ENCODE measurements around the gene IL16. TPM values are rescaled to one million over a fixed set of nuclear protein-coding genes. Genes with fewer than 3 reads are reported as not detected.

Gene IL16
- total RNA-seq, 6 experiments from 2014 or later, result 2.0 to 6.8 (median 3.2) TPM

DNA sequence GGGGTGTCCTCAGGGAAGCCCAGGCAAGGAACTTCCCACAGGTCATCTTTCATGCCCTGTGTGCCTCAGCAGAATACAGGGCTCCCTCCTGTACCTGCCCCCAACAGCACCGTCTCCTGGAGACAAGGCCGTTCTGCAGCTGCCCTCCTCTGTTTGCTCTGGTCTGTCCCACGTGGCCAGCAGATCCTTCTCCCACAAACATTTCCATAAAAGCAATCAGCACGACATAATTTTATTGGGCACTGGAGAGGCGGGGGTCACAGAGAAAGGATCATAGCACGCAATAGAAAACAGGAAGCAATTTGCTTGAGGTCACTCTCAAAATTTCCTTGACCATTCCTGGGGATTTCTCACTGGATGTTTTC lies 97.8 kb downstream of the IL16 start:
- Histone ChIP-seq H3K27ac (peak overlapping the region in 2 of 3 donors; percentile 38 to 40), H3K4me3 (no peak overlapping the region), H3K27me3 (no peaks in the 10 kb centered on the region), H3K36me3 (no peaks in the 10 kb centered on the region), H3K4me1 (peaks cover 0 to 13% (median 0%) of the 10 kb centered on the region in 4 donors), H3K9me3 (no peaks in the 10 kb centered on the region)
- no peak for TF ChIP-seq POLR2A (IDR thresholded peaks at IDR 0.05)
- TF ChIP-seq, protein P1, sequence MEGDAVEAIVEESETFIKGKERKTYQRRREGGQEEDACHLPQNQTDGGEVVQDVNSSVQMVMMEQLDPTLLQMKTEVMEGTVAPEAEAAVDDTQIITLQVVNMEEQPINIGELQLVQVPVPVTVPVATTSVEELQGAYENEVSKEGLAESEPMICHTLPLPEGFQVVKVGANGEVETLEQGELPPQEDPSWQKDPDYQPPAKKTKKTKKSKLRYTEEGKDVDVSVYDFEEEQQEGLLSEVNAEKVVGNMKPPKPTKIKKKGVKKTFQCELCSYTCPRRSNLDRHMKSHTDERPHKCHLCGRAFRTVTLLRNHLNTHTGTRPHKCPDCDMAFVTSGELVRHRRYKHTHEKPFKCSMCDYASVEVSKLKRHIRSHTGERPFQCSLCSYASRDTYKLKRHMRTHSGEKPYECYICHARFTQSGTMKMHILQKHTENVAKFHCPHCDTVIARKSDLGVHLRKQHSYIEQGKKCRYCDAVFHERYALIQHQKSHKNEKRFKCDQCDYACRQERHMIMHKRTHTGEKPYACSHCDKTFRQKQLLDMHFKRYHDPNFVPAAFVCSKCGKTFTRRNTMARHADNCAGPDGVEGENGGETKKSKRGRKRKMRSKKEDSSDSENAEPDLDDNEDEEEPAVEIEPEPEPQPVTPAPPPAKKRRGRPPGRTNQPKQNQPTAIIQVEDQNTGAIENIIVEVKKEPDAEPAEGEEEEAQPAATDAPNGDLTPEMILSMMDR (IDR thresholded peaks at IDR 0.05), result no peak
- peak in 2 of 4 donors; percentile 3 to 4 for ATAC-seq
- intact Hi-C loops (cut with DNase I), result no loop called here
- 34% methylated on average over 6 of the region's 6 CpGs for WGBS (ENCODE audit: insufficient coverage, low coverage, low lambda C conversion rate, missing lambda C conversion rate)
- no peak for DNase-seq

DNA sequence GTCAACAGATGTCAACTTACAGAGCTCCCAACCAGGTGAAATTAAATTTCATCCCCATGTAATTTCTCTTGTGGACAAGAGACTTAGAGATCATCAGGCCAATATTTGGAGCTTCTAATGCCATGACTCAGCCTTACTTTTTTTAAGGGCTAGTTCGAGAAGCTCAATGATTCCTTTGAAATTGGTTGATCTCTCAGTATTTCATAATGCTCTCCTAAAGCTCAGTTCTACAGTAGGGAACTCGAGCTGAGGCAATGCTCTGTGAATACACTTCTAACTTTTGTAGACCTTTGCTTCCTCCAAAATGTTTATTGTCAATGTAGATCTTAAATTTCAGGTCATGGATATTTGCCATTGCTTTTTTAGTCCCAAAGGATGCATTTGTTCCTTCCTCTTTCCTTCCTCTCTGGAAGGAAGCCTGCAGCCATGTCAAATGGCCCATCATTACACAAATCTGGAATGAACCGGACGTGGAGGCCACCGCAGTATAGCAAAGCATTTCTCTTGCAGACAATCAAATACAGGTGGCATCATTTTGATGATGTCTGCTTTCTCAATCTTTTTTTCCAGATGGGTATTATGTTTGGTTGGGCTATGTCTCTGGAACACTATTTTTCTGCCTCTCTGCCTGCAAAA lies 98.9 kb downstream of the IL16 start:
- WGBS (ENCODE audit: insufficient coverage, low coverage, low lambda C conversion rate, missing lambda C conversion rate), result 54% methylated on average over 4 of the region's 5 CpGs
- no peak for ATAC-seq
- no peaks in the 10 kb centered on the region for H3K9me3 ChIP-seq
- intact Hi-C loops (cut with DNase I), result no loop called here
- H3K36me3 ChIP-seq, result no peaks in the 10 kb centered on the region
- peak overlapping the region in 2 of 3 donors; percentile 64 to 75 for H3K27ac ChIP-seq
- H3K4me3 ChIP-seq, result no peak overlapping the region
- no peak for DNase-seq
- TF ChIP-seq, protein P1 (IDR thresholded peaks at IDR 0.05), result no peak
- TF ChIP-seq POLR2A (IDR thresholded peaks at IDR 0.05), result no peak
- H3K4me1 ChIP-seq, result peaks cover 0 to 13% (median 0%) of the 10 kb centered on the region in 4 donors
- H3K27me3 ChIP-seq, result no peaks in the 10 kb centered on the region

DNA sequence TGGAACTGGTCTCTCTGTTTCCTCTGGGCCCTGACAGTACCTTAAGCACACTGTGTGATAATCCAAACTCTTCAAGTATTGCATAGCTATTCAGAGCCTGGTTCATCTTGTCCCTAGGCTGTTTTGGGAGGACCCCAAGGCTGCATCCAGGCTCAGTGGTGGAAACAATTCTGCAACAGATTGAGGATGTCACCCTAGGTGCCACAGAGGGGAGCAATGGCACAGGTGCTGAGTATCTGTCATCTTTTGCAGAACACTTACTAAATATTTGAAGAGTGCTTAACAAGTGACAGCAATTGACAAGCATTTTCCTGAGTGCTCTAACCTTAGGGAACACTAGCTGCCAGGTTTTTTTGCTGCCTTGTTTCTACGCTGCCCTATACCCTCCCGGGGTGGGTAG lies 99.5 kb downstream of the IL16 start:
- TF ChIP-seq POLR2A (IDR thresholded peaks at IDR 0.05), result no peak
- TF ChIP-seq, protein P1 (IDR thresholded peaks at IDR 0.05), result no peak
- peak overlapping the region in 2 of 3 donors; percentile 64 to 75 for H3K27ac ChIP-seq
- no peaks in the 10 kb centered on the region for H3K9me3 ChIP-seq
- no peaks in the 10 kb centered on the region for H3K36me3 ChIP-seq
- H3K4me3 ChIP-seq, result no peak overlapping the region
- ATAC-seq (no peak), DNase-seq (no peak)
- H3K4me1 ChIP-seq, result peaks cover 0 to 15% (median under 1%) of the 10 kb centered on the region in 4 donors
- no peaks in the 10 kb centered on the region for H3K27me3 ChIP-seq
- no CpG with 5 or more reads among the region's 2 CpGs for WGBS (ENCODE audit: insufficient coverage, low coverage, low lambda C conversion rate, missing lambda C conversion rate)
- intact Hi-C loops (cut with DNase I), result no loop called here

DNA sequence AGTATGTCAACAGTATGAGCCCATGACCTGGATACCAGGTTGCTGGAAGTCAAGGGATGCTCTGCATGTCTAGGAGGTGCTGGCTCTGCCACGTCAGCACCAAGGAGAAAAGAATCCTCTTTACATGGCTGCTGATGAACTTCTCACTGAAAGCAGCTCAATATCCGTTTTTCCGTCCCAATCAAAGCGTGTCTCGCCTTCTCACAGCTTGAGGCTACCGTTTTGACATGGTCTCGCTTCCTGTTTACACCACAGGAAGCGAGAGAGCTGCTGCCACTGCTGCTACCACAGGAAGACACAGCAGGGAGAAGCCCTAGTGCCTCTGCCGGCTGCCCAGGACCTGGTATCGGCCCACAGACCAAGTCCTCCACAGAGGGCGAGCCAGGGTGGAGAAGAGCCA lies 100.0 kb downstream of the IL16 start:
- Histone ChIP-seq H3K27me3 (no peaks in the 10 kb centered on the region), H3K27ac (peak overlapping the region; percentile 55 to 75 (median 64)), H3K4me3 (peak overlapping the region; percentile 25 to 43 (median 35)), H3K4me1 (peaks cover 0 to 20% (median 3%) of the 10 kb centered on the region in 4 donors), H3K36me3 (no peaks in the 10 kb centered on the region), H3K9me3 (no peaks in the 10 kb centered on the region)
- DNase-seq, result peak; percentile 57 to 78 (median 69)
- TF ChIP-seq, protein P1 (IDR thresholded peaks at IDR 0.05), result no peak
- peak; percentile 52 for TF ChIP-seq POLR2A (IDR thresholded peaks at IDR 0.05)
- ATAC-seq, result peak; percentile 64 to 70 (median 66)
- intact Hi-C loops (cut with DNase I), result no loop called here
- 33% methylated on average over 8 of the region's 11 CpGs for WGBS (ENCODE audit: insufficient coverage, low coverage, low lambda C conversion rate, missing lambda C conversion rate)
